Natural killer cell (primary cell): ENCODE data around the gene NME5. TPM values are rescaled to one million over a fixed set of nuclear protein-coding genes. Genes with fewer than 3 reads are reported as not detected.

ENCODE experiments used
- ATAC-seq, 3 donors: fragments of 150-1000 bp in 2 of 3; fragments of 200-7000 bp in 1 of 3; cut with Tn5 transposase; 1 replicate in 1 of 3; 2 replicates in 2 of 3; pipeline ENCODE4 v1.10.0; 2021; ENCODE audit warnings: mild to moderate bottlenecking in 2 of 3, moderate library complexity in 2 of 3
- DNase-seq, 2 donors: peaks; one replicate each; pipeline versions ENCODE4 v3.0.0 to v3.0.0-alpha.2; 2013 to 2021; ENCODE audit warnings: mixed read lengths in 1 of 2
- H3K27ac ChIP-seq: one replicate; pipeline ENCODE4 v1.5.1; 2013; ENCODE audit warnings: mild to moderate bottlenecking, low read length
- H3K27me3 ChIP-seq: one replicate; pipeline ENCODE4 v1.6.1; 2013; ENCODE audit warnings: low read length; ENCODE audit not compliant: control insufficient read depth, insufficient read depth
- H3K36me3 ChIP-seq: one replicate; pipeline ENCODE4 v1.6.1; 2013; ENCODE audit warnings: low read length; ENCODE audit not compliant: control insufficient read depth, insufficient read depth
- H3K4me1 ChIP-seq: one replicate; pipeline ENCODE4 v1.6.1; 2013; ENCODE audit warnings: low read length; ENCODE audit not compliant: control insufficient read depth, insufficient read depth
- H3K4me3 ChIP-seq: one replicate; pipeline ENCODE4 v1.5.1; 2013; ENCODE audit warnings: low read length
- H3K9me3 ChIP-seq: one replicate; pipeline ENCODE4 v1.6.1; 2013; ENCODE audit warnings: low read length; ENCODE audit not compliant: control insufficient read depth, insufficient read depth
- H3K27ac Mint-ChIP-seq, 2 donors: one replicate each; pipeline ENCODE4 v1.8.0; 2022; ENCODE audit warnings: mild to moderate bottlenecking in 2 of 2, mixed read lengths in 2 of 2, moderate library complexity in 1 of 2
- H3K27me3 Mint-ChIP-seq, 2 donors: one replicate each; pipeline ENCODE4 v1.8.0; 2022; ENCODE audit warnings: low read depth in 2 of 2, mixed read lengths in 2 of 2
- H3K36me3 Mint-ChIP-seq: one replicate; pipeline ENCODE4 v1.8.0; 2022; ENCODE audit warnings: mixed read lengths
- H3K4me1 Mint-ChIP-seq, 2 donors: one replicate each; pipeline ENCODE4 v1.8.0; 2022; ENCODE audit warnings: mixed read lengths in 2 of 2
- H3K4me3 Mint-ChIP-seq: one replicate; pipeline ENCODE4 v1.8.0; 2022; ENCODE audit warnings: mild to moderate bottlenecking, moderate library complexity, mixed read lengths
- H3K9me3 Mint-ChIP-seq, 2 donors: one replicate each; pipeline ENCODE4 v1.8.0; 2022; ENCODE audit warnings: mixed read lengths in 2 of 2
- CTCF ChIP-seq: fragments of 200-600 bp; IDR thresholded peaks from one replicate; pipeline ENCODE4 v1.8.0; 2022; ENCODE audit warnings: antibody characterized with exemption
- WGBS: methylation state at CpG from one replicate; pipeline ENCODE4 v1.1.7; 2013; ENCODE audit warnings: missing lambda C conversion rate; ENCODE audit not compliant: insufficient coverage; 5-methylcytosine and 5-hydroxymethylcytosine counted together
- intact Hi-C: fragments of 100-400 bp; cut with micrococcal nuclease; formaldehyde crosslinking; loops from one replicate; pipeline ENCODE4 v1.14.2; 2022
- total RNA-seq, 4 donors: library from RNA; stranded (reverse); fragments of 120-200 nt in 1 of 4; gene quantifications; one replicate each; pipeline versions ENCODE4 v1.2.3 to v1.2.4, GENCODE V29; 2013 to 2022

The NME5 gene
- total RNA-seq, 3 donors from 2014 or later (not counting 1 experiment from before 2014, with no cell fraction given) = not detected

- Histone ChIP-seq H3K4me1 (no peaks in the 10 kb centered on the region), H3K36me3 (no peaks in the 10 kb centered on the region), H3K27ac (no peak overlapping the region), H3K9me3 (no peaks in the 10 kb centered on the region), H3K4me3 (no peak overlapping the region), H3K27me3 (no peaks in the 10 kb centered on the region)
- Mint-ChIP-seq H3K4me1 (no peaks in the 10 kb centered on the region), H3K27ac (no peak overlapping the region), H3K27me3 (peaks cover 11 to 16% of the 10 kb centered on the region in 2 donors), H3K9me3 (no peaks in the 10 kb centered on the region), H3K4me3 (no peak overlapping the region), H3K36me3 (no peaks in the 10 kb centered on the region)
- ATAC-seq (no peak), DNase-seq (no peak)
- intact Hi-C loops = no loop called here
- TF ChIP-seq CTCF = no peak
Measured at GRCh38 chr5:138115254-138115653, 24.0 kb downstream of the NME5 start.

- no peak for TF ChIP-seq CTCF
- WGBS = 46% methylated on average over 1 of the region's 1 CpG
- Histone ChIP-seq H3K27ac (no peak overlapping the region), H3K36me3 (no peaks in the 10 kb centered on the region), H3K4me1 (no peaks in the 10 kb centered on the region), H3K4me3 (no peak overlapping the region), H3K9me3 (no peaks in the 10 kb centered on the region), H3K27me3 (no peaks in the 10 kb centered on the region)
- Mint-ChIP-seq H3K9me3 (no peaks in the 10 kb centered on the region), H3K27me3 (peaks cover 12 to 20% of the 10 kb centered on the region in 2 donors), H3K4me3 (no peak overlapping the region), H3K36me3 (no peaks in the 10 kb centered on the region), H3K27ac (no peak overlapping the region), H3K4me1 (no peaks in the 10 kb centered on the region)
- no peak for ATAC-seq
- DNase-seq = no peak
- intact Hi-C loops = no loop called here
Measured at GRCh38 chr5:138111937-138112336, 27.3 kb downstream of the NME5 start.

- no peak for TF ChIP-seq CTCF
- 88% methylated on average over 4 of the region's 4 CpGs for WGBS
- Mint-ChIP-seq H3K4me1 (no peaks in the 10 kb centered on the region), H3K27ac (no peak overlapping the region), H3K9me3 (no peaks in the 10 kb centered on the region), H3K27me3 (peaks cover 12 to 20% of the 10 kb centered on the region in 2 donors), H3K36me3 (no peaks in the 10 kb centered on the region), H3K4me3 (no peak overlapping the region)
- Histone ChIP-seq H3K36me3 (no peaks in the 10 kb centered on the region), H3K9me3 (no peaks in the 10 kb centered on the region), H3K4me3 (no peak overlapping the region), H3K4me1 (no peaks in the 10 kb centered on the region), H3K27ac (no peak overlapping the region), H3K27me3 (no peaks in the 10 kb centered on the region)
- intact Hi-C loops = no loop called here
- ATAC-seq (no peak), DNase-seq (no peak)
Measured at GRCh38 chr5:138111181-138111580, 28.0 kb downstream of the NME5 start.

GRCh38 chr5:138110266-138110963 is 28.8 kb downstream of the NME5 start:
- Mint-ChIP-seq H3K27ac (no peak overlapping the region), H3K9me3 (no peaks in the 10 kb centered on the region), H3K36me3 (no peaks in the 10 kb centered on the region), H3K4me1 (no peaks in the 10 kb centered on the region), H3K27me3 (peaks cover 12 to 20% of the 10 kb centered on the region in 2 donors), H3K4me3 (no peak overlapping the region)
- no peak overlapping the region for H3K4me3 ChIP-seq
- H3K27ac ChIP-seq = no peak overlapping the region
- no peak for TF ChIP-seq CTCF
- intact Hi-C loops = no loop called here
- ATAC-seq (no peak), DNase-seq (no peak)
- 94% methylated on average over 3 of the region's 4 CpGs for WGBS
- no peaks in the 10 kb centered on the region for H3K4me1 ChIP-seq
- no peaks in the 10 kb centered on the region for H3K9me3 ChIP-seq
- no peaks in the 10 kb centered on the region for H3K36me3 ChIP-seq
- no peaks in the 10 kb centered on the region for H3K27me3 ChIP-seq
